ENCODE data around the gene MYOM1. TPM values are rescaled to one million over a fixed set of nuclear protein-coding genes. Genes with fewer than 3 reads are reported as not detected.

The MYOM1 gene
- total RNA-seq, 4 donors from 2014 or later, result 1.3 to 29.7 (median 3.1) TPM

- Histone ChIP-seq H3K27me3 (no peaks in the 10 kb centered on the region), H3K9me3 (no peaks in the 10 kb centered on the region), H3K27ac (no peak overlapping the region), H3K4me3 (no peak overlapping the region), H3K4me1 (peaks cover 0 to 9% (median 0%) of the 10 kb centered on the region in 4 donors), H3K36me3 (no peaks in the 10 kb centered on the region)
- TF ChIP-seq POLR2A (IDR thresholded peaks at IDR 0.05) (no peak), CTCF (IDR thresholded peaks at IDR 0.05) (no peak)
- no peak for DNase-seq
These were observed 132.9 kb downstream of the MYOM1 start for GRCh38 chr18:3086871-3087270.

DNA sequence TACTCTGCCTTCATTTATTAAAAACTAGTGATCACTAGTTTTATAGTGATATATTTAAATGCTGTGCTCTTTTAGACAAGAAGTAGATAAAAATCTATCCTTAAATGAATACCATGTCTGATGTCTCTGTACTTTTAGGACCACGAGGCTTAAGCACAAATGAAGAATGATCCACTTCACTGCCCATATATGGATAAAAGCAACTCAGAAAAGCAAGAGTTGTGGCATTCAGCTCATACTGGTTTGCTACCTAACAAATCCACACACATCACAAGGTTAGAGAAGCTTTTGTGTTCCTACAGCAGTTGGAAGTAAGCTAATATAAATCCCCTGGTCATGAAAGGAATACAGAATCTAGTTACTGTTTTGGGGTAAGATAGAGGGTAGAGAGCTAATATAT is 134.2 kb downstream of the MYOM1 start:
- Histone ChIP-seq H3K36me3 (no peaks in the 10 kb centered on the region), H3K27ac (no peak overlapping the region), H3K4me3 (no peak overlapping the region), H3K4me1 (peaks cover 0 to 9% (median 0%) of the 10 kb centered on the region in 4 donors), H3K27me3 (no peaks in the 10 kb centered on the region), H3K9me3 (no peaks in the 10 kb centered on the region)
- no peak for DNase-seq
- TF ChIP-seq POLR2A (IDR thresholded peaks at IDR 0.05), result no peak
- TF ChIP-seq CTCF (IDR thresholded peaks at IDR 0.05), result no peak

DNA sequence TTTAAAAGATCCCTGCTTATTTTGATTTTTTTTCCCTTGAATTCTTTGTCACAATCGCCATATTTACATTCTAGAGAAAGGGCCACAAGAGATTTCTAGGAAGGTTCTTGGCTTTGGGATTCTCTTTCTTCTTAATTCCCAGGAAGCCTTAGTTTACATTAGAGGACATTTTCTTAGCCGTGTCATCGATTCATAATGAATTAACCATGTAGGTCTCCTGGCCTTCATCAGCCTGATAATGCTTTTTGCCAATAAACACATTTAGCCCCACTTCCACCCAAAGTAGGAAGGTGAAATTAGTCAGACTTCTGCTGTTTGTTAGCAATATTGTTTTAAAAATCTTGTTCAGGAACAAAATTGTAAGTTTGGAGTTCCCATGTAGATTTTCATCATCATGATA is 135.6 kb downstream of the MYOM1 start:
- no peaks in the 10 kb centered on the region for H3K9me3 ChIP-seq
- TF ChIP-seq CTCF (IDR thresholded peaks at IDR 0.05), result no peak
- TF ChIP-seq POLR2A (IDR thresholded peaks at IDR 0.05), result no peak
- DNase-seq, result no peak

GRCh38 chr18:3083766-3084165 is 136.0 kb downstream of the MYOM1 start:
- Histone ChIP-seq H3K27ac (no peak overlapping the region), H3K4me1 (peaks cover 0 to 9% (median 0%) of the 10 kb centered on the region in 4 donors), H3K9me3 (no peaks in the 10 kb centered on the region), H3K4me3 (no peak overlapping the region), H3K27me3 (no peaks in the 10 kb centered on the region), H3K36me3 (no peaks in the 10 kb centered on the region)
- DNase-seq, result no peak
- no peak for TF ChIP-seq POLR2A (IDR thresholded peaks at IDR 0.05)
- no peak for TF ChIP-seq CTCF (IDR thresholded peaks at IDR 0.05)

More for the DNA sequence above, 135.6 kb downstream of the MYOM1 start:
- Histone ChIP-seq H3K4me3 (no peak overlapping the region), H3K27ac (no peak overlapping the region), H3K27me3 (no peaks in the 10 kb centered on the region), H3K4me1 (peaks cover 0 to 9% (median 0%) of the 10 kb centered on the region in 4 donors), H3K36me3 (no peaks in the 10 kb centered on the region)

- Histone ChIP-seq H3K27ac (no peak overlapping the region), H3K4me3 (no peak overlapping the region)
These were observed 138.2 kb downstream of the MYOM1 start for GRCh38 chr18:3081584-3081991.

More at GRCh38 chr18:3081584-3081991, 138.2 kb downstream of the MYOM1 start:
- Histone ChIP-seq H3K4me1 (no peaks in the 10 kb centered on the region), H3K27me3 (no peaks in the 10 kb centered on the region), H3K9me3 (no peaks in the 10 kb centered on the region), H3K36me3 (no peaks in the 10 kb centered on the region)
- TF ChIP-seq CTCF (IDR thresholded peaks at IDR 0.05) (no peak), POLR2A (IDR thresholded peaks at IDR 0.05) (no peak)
- no peak for DNase-seq

Data from Peyer's patch (tissue), 4 donors.